Natural killer cell (primary cell): Measurements from ENCODE around the gene SMC6. TPM values are rescaled to one million over a fixed set of nuclear protein-coding genes. Genes with fewer than 3 reads are reported as not detected.

ENCODE experiments used
- ATAC-seq, 3 donors: fragments of 150-1000 bp in 2 of 3; fragments of 200-7000 bp in 1 of 3; cut with Tn5 transposase; 1 replicate in 1 of 3; 2 replicates in 2 of 3; pipeline ENCODE4 v1.10.0; 2021; ENCODE audit warnings: mild to moderate bottlenecking in 2 of 3, moderate library complexity in 2 of 3
- DNase-seq, 2 donors: peaks; one replicate each; pipeline versions ENCODE4 v3.0.0 to v3.0.0-alpha.2; 2013 to 2021; ENCODE audit warnings: mixed read lengths in 1 of 2
- H3K27ac ChIP-seq: one replicate; pipeline ENCODE4 v1.5.1; 2013; ENCODE audit warnings: mild to moderate bottlenecking, low read length
- H3K27me3 ChIP-seq: one replicate; pipeline ENCODE4 v1.6.1; 2013; ENCODE audit warnings: low read length; ENCODE audit not compliant: control insufficient read depth, insufficient read depth
- H3K36me3 ChIP-seq: one replicate; pipeline ENCODE4 v1.6.1; 2013; ENCODE audit warnings: low read length; ENCODE audit not compliant: control insufficient read depth, insufficient read depth
- H3K4me1 ChIP-seq: one replicate; pipeline ENCODE4 v1.6.1; 2013; ENCODE audit warnings: low read length; ENCODE audit not compliant: control insufficient read depth, insufficient read depth
- H3K4me3 ChIP-seq: one replicate; pipeline ENCODE4 v1.5.1; 2013; ENCODE audit warnings: low read length
- H3K9me3 ChIP-seq: one replicate; pipeline ENCODE4 v1.6.1; 2013; ENCODE audit warnings: low read length; ENCODE audit not compliant: control insufficient read depth, insufficient read depth
- H3K27ac Mint-ChIP-seq, 2 donors: one replicate each; pipeline ENCODE4 v1.8.0; 2022; ENCODE audit warnings: mild to moderate bottlenecking in 2 of 2, mixed read lengths in 2 of 2, moderate library complexity in 1 of 2
- H3K27me3 Mint-ChIP-seq, 2 donors: one replicate each; pipeline ENCODE4 v1.8.0; 2022; ENCODE audit warnings: low read depth in 2 of 2, mixed read lengths in 2 of 2
- H3K36me3 Mint-ChIP-seq: one replicate; pipeline ENCODE4 v1.8.0; 2022; ENCODE audit warnings: mixed read lengths
- H3K4me1 Mint-ChIP-seq, 2 donors: one replicate each; pipeline ENCODE4 v1.8.0; 2022; ENCODE audit warnings: mixed read lengths in 2 of 2
- H3K4me3 Mint-ChIP-seq: one replicate; pipeline ENCODE4 v1.8.0; 2022; ENCODE audit warnings: mild to moderate bottlenecking, moderate library complexity, mixed read lengths
- H3K9me3 Mint-ChIP-seq, 2 donors: one replicate each; pipeline ENCODE4 v1.8.0; 2022; ENCODE audit warnings: mixed read lengths in 2 of 2
- CTCF ChIP-seq: fragments of 200-600 bp; IDR thresholded peaks from one replicate; pipeline ENCODE4 v1.8.0; 2022; ENCODE audit warnings: antibody characterized with exemption
- WGBS: methylation state at CpG from one replicate; pipeline ENCODE4 v1.1.7; 2013; ENCODE audit warnings: missing lambda C conversion rate; ENCODE audit not compliant: insufficient coverage; 5-methylcytosine and 5-hydroxymethylcytosine counted together
- intact Hi-C: fragments of 100-400 bp; cut with micrococcal nuclease; formaldehyde crosslinking; loops from one replicate; pipeline ENCODE4 v1.14.2; 2022
- total RNA-seq, 4 donors: library from RNA; stranded (reverse); fragments of 120-200 nt in 1 of 4; gene quantifications; one replicate each; pipeline versions ENCODE4 v1.2.3 to v1.2.4, GENCODE V29; 2013 to 2022

The SMC6 gene
- total RNA-seq, 3 donors from 2014 or later (not counting 1 experiment from before 2014, with no cell fraction given) = 14.0 to 22.3 (median 20.6) TPM

GRCh38 chr2:17615147-17615546 is 138.5 kb downstream of the SMC6 start:
- H3K36me3 ChIP-seq = no peaks in the 10 kb centered on the region
- no peak overlapping the region for H3K4me3 Mint-ChIP-seq
- no peaks in the 10 kb centered on the region for H3K36me3 Mint-ChIP-seq
- H3K4me3 ChIP-seq = no peak overlapping the region
- ATAC-seq (no peak), DNase-seq (no peak)
- intact Hi-C loops = no loop called here
- H3K4me1 Mint-ChIP-seq = no peaks in the 10 kb centered on the region
- H3K27ac Mint-ChIP-seq = no peak overlapping the region
- no peaks in the 10 kb centered on the region for H3K4me1 ChIP-seq
- no peak for TF ChIP-seq CTCF
- no CpG with 5 or more reads among the region's 1 CpG for WGBS
- H3K9me3 Mint-ChIP-seq = no peaks in the 10 kb centered on the region
- no peaks in the 10 kb centered on the region for H3K27me3 ChIP-seq
- H3K27me3 Mint-ChIP-seq = peaks cover 6 to 10% of the 10 kb centered on the region in 2 donors
- no peaks in the 10 kb centered on the region for H3K9me3 ChIP-seq
- no peak overlapping the region for H3K27ac ChIP-seq

GRCh38 chr2:17614174-17614930 is 139.3 kb downstream of the SMC6 start:
- H3K27ac ChIP-seq = no peak overlapping the region
- Mint-ChIP-seq H3K9me3 (no peaks in the 10 kb centered on the region), H3K36me3 (no peaks in the 10 kb centered on the region), H3K27ac (no peak overlapping the region), H3K4me3 (no peak overlapping the region), H3K27me3 (peaks cover 3 to 4% of the 10 kb centered on the region in 2 donors), H3K4me1 (no peaks in the 10 kb centered on the region)
- no peaks in the 10 kb centered on the region for H3K9me3 ChIP-seq
- no peaks in the 10 kb centered on the region for H3K36me3 ChIP-seq
- H3K4me1 ChIP-seq = no peaks in the 10 kb centered on the region
- 86% methylated on average over 4 of the region's 4 CpGs for WGBS
- no peaks in the 10 kb centered on the region for H3K27me3 ChIP-seq
- ATAC-seq (no peak), DNase-seq (no peak)
- intact Hi-C loops = no loop called here
- H3K4me3 ChIP-seq = no peak overlapping the region
- no peak for TF ChIP-seq CTCF

Other genes with a start within 250 kb of the SMC6 start
- not detected for gene RAD51AP2, start 235.4 kb downstream of the SMC6 start, total RNA-seq
- gene VSNL1, start 213.1 kb downstream of the SMC6 start, total RNA-seq = not detected
- 10 to 100 TPM; 11.1 to 19.0 (median 17.3) TPM for gene GEN1, start 328 bp upstream of the SMC6 start, total RNA-seq
- gene MSGN1, start 62.6 kb upstream of the SMC6 start, total RNA-seq = not detected
- gene KCNS3, start 124.9 kb upstream of the SMC6 start, total RNA-seq = not detected